RWPE2 (cell line): ENCODE measurements around the gene HNRNPR.
A peak's percentile ranks its signal among the peaks of the same experiment; 100 is the strongest.
"Not testable (repeated sequence)": the region's sequence is repeated elsewhere in the genome, so short reads cannot be mapped to it uniquely, and the experiment has no call there.

Experiments
- ATAC-seq: fragments of 200-7000 bp; cut with Tn5 transposase; 3 replicates; pipeline ENCODE4 v1.9.1; 2021; ENCODE audit warnings: low read depth
- DNase-seq: peaks from one replicate; pipeline ENCODE4 v3.0.0-alpha.2; 2020; ENCODE audit warnings: low spot score
- H3K27ac ChIP-seq: fragments of 450-650 bp; 2 replicates; pipeline ENCODE4 v1.5.1; 2017; ENCODE audit warnings: mild to moderate bottlenecking; ENCODE audit not compliant: poor library complexity, severe bottlenecking
- H3K27me3 ChIP-seq: fragments of 250-450 bp; sonication (Bioruptor Pico); 2 replicates; pipeline ENCODE4 v1.5.1; 2021; ENCODE audit warnings: mild to moderate bottlenecking, moderate library complexity; ENCODE audit not compliant: insufficient read depth, poor library complexity, severe bottlenecking
- H3K36me3 ChIP-seq: fragments of 250-450 bp; sonication (Bioruptor Pico); 2 replicates; pipeline ENCODE4 v1.5.1; 2020; ENCODE audit warnings: low read depth, mild to moderate bottlenecking, moderate library complexity
- H3K4me1 ChIP-seq: fragments of 250-450 bp; sonication (Bioruptor Pico); 2 replicates; pipeline ENCODE4 v1.5.1; 2021; ENCODE audit warnings: mild to moderate bottlenecking, moderate library complexity; ENCODE audit not compliant: insufficient read depth, poor library complexity, severe bottlenecking
- H3K4me3 ChIP-seq: fragments of 250-450 bp; sonication (Bioruptor Pico); 2 replicates; pipeline ENCODE4 v1.5.1; 2021; ENCODE audit warnings: mild to moderate bottlenecking, moderate library complexity; ENCODE audit not compliant: severe bottlenecking
- H3K9me3 ChIP-seq: fragments of 250-450 bp; sonication (Bioruptor Pico); 2 replicates; pipeline ENCODE4 v1.5.1; 2021; ENCODE audit warnings: mild to moderate bottlenecking, moderate library complexity; ENCODE audit not compliant: severe bottlenecking
- TF ChIP-seq, protein P1 (sequence below): fragments of 450-650 bp; IDR thresholded peaks from one replicate; pipeline ENCODE4 v1.5.1; 2017; ENCODE audit warnings: mild to moderate bottlenecking, moderate library complexity; ENCODE audit not compliant: poor library complexity, severe bottlenecking

Gene HNRNPR

DNA sequence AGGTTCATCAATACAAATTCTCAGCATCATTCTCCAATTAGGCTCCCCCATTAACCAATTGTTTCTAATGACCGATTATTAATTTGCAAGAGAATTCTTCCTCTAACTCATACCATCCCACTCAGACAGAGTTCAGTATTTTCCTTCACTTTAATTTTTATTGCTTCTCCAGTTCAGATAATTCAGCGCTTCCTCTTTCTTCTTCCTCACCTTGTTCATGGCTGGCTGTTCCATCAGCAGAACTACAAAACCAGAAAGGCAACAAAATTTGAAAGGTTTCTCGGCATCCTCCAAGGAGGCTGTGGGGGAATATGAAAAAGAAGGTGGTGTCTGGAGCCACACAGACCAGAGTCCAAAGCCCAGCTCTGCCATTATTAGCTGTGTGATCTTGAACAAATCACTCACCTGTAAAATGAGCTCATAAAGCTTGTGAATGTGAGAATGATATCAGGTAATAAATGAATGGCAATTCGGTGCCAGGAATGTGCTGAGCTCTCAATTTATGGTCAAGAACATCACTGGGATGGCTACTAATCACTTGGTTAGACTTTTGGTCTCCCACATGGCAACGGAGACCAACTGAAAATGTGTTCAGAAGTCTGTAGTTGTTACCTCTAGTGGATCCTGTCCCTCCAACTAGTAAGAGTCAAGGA, 37.3 kb upstream of the HNRNPR start:
- H3K27me3 ChIP-seq = no peaks in the 10 kb centered on the region
- DNase-seq = no peak

DNA sequence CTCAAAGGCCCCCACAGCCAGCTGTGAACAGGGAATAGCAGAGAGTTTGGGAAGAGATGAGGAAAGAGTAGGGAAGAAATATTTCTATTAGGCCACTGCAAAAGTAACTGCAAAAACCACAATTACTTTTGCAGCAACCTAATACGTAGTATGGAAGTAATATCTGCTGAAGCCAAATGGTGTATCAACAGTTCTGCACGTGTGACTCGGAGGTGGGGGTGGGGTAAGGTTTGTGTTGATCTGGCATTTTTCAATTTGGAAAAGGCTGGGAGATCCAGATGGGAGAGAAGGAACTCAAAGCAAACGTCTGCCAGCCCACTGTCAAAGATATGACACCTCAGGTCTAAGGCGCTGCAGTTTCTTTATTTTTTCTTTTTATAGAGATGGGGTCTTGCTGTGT, 36.6 kb upstream of the HNRNPR start:
- ATAC-seq (no peak), DNase-seq (no peak)
- Histone ChIP-seq H3K27me3 (no peaks in the 10 kb centered on the region), H3K9me3 (no peaks in the 10 kb centered on the region), H3K27ac (no peak overlapping the region), H3K36me3 (no peaks in the 10 kb centered on the region), H3K4me3 (no peak overlapping the region), H3K4me1 (peaks cover 32% of the 10 kb centered on the region)
- TF ChIP-seq, protein P1, sequence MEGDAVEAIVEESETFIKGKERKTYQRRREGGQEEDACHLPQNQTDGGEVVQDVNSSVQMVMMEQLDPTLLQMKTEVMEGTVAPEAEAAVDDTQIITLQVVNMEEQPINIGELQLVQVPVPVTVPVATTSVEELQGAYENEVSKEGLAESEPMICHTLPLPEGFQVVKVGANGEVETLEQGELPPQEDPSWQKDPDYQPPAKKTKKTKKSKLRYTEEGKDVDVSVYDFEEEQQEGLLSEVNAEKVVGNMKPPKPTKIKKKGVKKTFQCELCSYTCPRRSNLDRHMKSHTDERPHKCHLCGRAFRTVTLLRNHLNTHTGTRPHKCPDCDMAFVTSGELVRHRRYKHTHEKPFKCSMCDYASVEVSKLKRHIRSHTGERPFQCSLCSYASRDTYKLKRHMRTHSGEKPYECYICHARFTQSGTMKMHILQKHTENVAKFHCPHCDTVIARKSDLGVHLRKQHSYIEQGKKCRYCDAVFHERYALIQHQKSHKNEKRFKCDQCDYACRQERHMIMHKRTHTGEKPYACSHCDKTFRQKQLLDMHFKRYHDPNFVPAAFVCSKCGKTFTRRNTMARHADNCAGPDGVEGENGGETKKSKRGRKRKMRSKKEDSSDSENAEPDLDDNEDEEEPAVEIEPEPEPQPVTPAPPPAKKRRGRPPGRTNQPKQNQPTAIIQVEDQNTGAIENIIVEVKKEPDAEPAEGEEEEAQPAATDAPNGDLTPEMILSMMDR = no peak

More for the DNA sequence above, 37.3 kb upstream of the HNRNPR start:
- TF ChIP-seq, protein P1 = no peak
- ATAC-seq = no peak
- H3K4me3 ChIP-seq = no peak overlapping the region
- H3K27ac ChIP-seq = no peak overlapping the region
- no peaks in the 10 kb centered on the region for H3K36me3 ChIP-seq
- no peaks in the 10 kb centered on the region for H3K9me3 ChIP-seq
- H3K4me1 ChIP-seq = peaks cover 32% of the 10 kb centered on the region

DNA sequence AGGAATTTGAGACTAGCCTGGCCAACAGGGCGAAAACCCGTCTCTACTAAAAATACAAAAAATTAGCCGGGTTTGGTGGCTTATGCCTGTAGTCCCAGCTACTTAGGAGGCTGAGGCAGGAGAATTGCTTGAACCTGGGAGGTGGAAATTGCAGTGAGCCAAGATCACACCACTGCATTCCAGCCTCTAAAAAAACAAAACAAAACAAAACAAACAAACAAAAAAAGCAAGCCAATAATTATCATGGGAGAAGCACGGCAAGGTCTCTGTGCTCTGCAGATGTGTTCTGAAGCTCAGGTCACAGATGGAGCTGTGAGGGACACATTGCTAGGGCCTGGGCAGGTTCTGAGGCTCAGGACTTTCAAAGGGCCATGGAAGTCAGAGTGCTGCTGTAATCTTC, 36.2 kb upstream of the HNRNPR start:
- not testable (repeated sequence) for H3K4me3 ChIP-seq, H3K9me3 ChIP-seq, ATAC-seq, H3K27me3 ChIP-seq, H3K27ac ChIP-seq, H3K36me3 ChIP-seq, DNase-seq
- peaks cover 27% of the 10 kb centered on the region for H3K4me1 ChIP-seq

DNA sequence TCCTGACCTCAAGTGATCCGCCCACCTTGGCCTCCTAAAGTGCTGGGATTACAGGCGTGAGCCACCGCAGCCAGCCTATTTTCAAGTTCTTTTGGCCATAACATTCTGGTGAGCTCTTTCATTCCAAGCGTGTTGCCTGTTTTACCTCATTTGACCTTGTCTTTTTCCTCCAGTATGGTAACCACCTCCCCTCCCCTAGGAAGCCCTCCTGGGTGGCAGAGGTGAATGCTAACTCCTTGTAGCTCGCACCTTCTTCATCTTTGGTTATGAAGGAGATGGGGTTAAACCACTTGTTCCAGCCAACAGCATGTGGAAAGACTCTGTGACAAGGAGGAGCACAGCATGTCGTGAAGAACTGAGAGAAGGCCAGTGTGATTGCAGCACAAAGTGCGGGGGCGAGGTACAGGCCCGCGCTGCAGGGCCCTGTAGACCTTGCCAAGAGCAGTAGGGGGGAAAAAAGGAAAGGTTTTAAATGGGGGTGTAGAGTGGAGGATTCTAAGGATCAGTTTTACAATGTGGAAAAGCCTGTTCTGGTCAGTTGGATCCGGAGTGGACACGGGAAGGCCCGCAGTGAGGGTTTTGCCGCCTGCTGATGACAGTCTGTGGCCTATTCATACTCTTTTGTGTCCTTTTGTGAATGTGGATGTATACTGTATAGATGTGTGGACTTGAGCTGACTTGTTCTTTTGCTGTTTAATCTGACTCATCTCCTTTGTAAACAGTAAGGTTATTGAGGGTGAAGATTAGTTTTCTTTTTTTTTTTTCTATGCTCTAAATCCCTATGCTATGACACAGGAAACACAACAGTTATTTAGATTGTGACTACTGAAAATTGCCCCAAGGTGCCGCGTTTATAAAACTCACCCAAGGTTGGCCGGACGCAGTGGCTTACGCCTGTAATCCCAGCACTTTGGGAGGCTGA, 33.1 kb upstream of the HNRNPR start:
- DNase-seq (no peak), ATAC-seq (peak; percentile 97)
- no peaks in the 10 kb centered on the region for H3K27me3 ChIP-seq
- H3K4me3 ChIP-seq = no peak overlapping the region
- H3K36me3 ChIP-seq = no peaks in the 10 kb centered on the region
- TF ChIP-seq, protein P1 = peak; percentile 9
- H3K4me1 ChIP-seq = peaks cover 6% of the 10 kb centered on the region
- peak overlapping the region; percentile 93 for H3K27ac ChIP-seq
- no peaks in the 10 kb centered on the region for H3K9me3 ChIP-seq

DNA sequence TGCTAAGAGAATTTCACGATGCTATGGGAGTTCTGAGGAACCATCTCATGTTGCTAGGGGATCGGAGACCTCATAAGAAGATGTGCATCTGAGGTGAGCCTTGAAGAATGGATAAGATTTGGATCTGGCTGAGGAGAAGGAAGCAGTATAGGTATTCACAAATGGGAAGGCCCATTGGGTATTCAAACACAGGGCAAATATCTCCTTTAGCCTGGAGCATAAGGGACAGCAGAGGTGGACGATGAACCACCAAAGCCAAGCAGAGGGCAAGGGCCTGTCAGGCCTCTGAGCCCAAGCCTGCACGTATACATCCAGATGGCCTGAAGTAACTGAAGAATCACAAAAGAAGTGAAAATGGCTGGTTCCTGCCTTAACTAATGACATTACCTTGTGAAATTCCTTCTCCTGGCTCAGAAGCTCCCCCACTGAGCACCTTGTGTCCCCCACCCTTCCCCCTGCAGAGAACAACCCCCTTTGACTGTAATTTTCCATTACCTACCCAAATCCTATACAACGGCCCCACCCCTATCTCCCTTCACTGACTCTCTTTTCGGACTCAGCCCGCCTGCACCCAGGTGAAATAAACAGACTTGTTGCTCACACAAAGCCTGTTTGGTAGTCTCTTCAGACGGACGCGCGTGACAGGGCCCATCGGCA, 30.1 kb upstream of the HNRNPR start:
- not testable (repeated sequence) for H3K27ac ChIP-seq, H3K9me3 ChIP-seq, H3K27me3 ChIP-seq, DNase-seq, H3K4me3 ChIP-seq, H3K36me3 ChIP-seq, ATAC-seq
- H3K4me1 ChIP-seq = peaks cover 22% of the 10 kb centered on the region
